Measurements from ENCODE around the gene CAMKK2.
"Not testable (repeated sequence)": the region's sequence is repeated elsewhere in the genome, so short reads cannot be mapped to it uniquely, and the experiment has no call there.

The CAMKK2 gene

DNA sequence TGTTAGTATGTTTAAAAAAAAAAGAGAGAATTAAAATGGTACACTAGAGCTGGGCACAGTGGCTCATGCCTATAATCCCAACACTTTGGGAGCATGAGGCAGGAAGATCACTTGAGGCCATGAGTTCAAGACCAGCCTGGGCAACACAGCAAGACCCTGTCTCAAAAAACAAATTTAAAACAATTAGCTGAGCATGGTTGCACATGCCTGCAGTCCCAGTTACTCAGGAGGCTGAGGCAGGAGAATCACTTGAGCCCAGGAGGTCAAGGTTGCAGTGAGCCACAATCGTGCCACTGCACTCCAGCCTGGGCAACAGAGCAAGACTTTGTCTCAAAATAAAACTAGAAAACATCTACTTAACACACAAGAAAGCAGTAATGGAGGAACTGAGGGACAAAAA, 13.7 kb upstream of the CAMKK2 start:
- not testable (repeated sequence) for H3K27ac ChIP-seq (ENCODE audit: extremely low read depth, low read depth, low read length)

DNA sequence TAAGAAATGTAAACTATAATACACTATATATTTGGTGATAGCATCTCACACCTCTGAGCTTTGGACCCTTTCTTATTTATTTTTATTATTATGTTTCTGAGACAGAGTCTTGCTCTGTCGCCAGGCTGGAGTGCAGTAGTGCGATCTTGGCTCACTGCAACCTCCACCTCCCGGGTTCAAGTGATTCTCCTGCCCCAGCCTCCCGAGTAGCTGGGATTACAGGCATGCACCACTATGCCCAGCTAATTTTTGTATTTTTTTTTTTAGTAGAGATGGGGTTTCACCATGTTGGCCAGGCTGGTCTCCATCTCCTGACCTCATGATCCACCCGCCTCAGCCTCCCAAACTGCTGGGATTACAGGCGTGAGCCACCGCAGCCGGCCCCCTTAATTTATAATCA, 10.9 kb upstream of the CAMKK2 start:
- ChIA-PET CTCF (interaction anchor here (0.6 to 3.5 kb wide), 2 partner anchors 15 to 27 kb away, joined by 3 to 14 read pairs; no protein-coding TSS in a partner anchor), POLR2A (interaction anchor here (1.0 kb wide), 1 partner anchor 22 kb away, joined by 3 read pairs; no protein-coding TSS in a partner anchor)
- H3K27ac ChIP-seq (ENCODE audit: extremely low read depth, low read depth, low read length); H3K4me1 ChIP-seq (ENCODE audit: control insufficient read depth, insufficient read depth, low read length); H3K9me3 ChIP-seq (ENCODE audit: control insufficient read depth, insufficient read depth, low read depth, low read length); H3K4me3 ChIP-seq (ENCODE audit: low read depth, low read length): not testable (repeated sequence)
- H3K36me3 ChIP-seq (ENCODE audit: control insufficient read depth in 2 of 2, insufficient read depth in 1 of 2, low read length in 2 of 2), result peaks cover 34 to 37% of the 10 kb centered on the region in 2 experiments

More for the DNA sequence above, 13.7 kb upstream of the CAMKK2 start:
- H3K9me3 ChIP-seq (ENCODE audit: control insufficient read depth, insufficient read depth, low read depth, low read length); H3K4me3 ChIP-seq (ENCODE audit: low read depth, low read length); H3K4me1 ChIP-seq (ENCODE audit: control insufficient read depth, insufficient read depth, low read length); POLR2A ChIA-PET: not testable (repeated sequence)
- CTCF ChIA-PET, result interaction anchor here (1.1 kb wide), 1 partner anchor 25 kb away, joined by 3 read pairs; no protein-coding TSS in a partner anchor
- peaks cover 42 to 53% of the 10 kb centered on the region in 2 experiments for H3K36me3 ChIP-seq (ENCODE audit: control insufficient read depth in 2 of 2, insufficient read depth in 1 of 2, low read length in 2 of 2)
- TF ChIP-seq ZNF121 (tag by site-specific recombination; IDR thresholded peaks at IDR 0.05), result peak; percentile 87

DNA sequence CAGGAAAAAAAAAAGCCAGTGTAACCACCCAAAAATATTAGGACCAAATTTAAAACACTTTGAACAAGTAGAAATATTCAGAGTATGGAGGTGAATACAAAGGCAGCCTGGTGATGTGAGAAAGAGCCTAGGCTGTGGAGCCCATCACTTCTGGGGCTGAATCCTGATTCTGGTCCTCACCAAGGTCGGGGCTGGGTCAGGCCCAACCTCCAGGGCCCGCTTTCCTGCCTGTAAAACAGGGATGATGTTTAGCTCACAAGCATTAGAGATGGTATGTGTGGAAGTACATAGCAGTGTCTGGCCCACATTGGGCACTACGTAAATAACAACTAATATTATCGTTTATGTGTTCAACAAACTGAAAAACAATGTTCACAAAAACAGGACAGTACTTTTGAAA, 7.8 kb upstream of the CAMKK2 start:
- no peak overlapping the region for H3K4me3 ChIP-seq (ENCODE audit: low read depth, low read length)
- H3K9me3 ChIP-seq (ENCODE audit: control insufficient read depth, insufficient read depth, low read depth, low read length), result no peaks in the 10 kb centered on the region
- H3K36me3 ChIP-seq (ENCODE audit: control insufficient read depth in 2 of 2, insufficient read depth in 1 of 2, low read length in 2 of 2), result peaks cover 12 to 13% of the 10 kb centered on the region in 2 experiments
- H3K4me1 ChIP-seq (ENCODE audit: control insufficient read depth, insufficient read depth, low read length), result no peaks in the 10 kb centered on the region
- H3K27ac ChIP-seq (ENCODE audit: extremely low read depth, low read depth, low read length), result no peak overlapping the region
- CTCF ChIA-PET, result interaction anchor here (0.6 to 3.5 kb wide), 2 partner anchors 30 to 261 kb away, joined by 3 to 14 read pairs; no protein-coding TSS in a partner anchor
- TF ChIP-seq, protein P1, sequence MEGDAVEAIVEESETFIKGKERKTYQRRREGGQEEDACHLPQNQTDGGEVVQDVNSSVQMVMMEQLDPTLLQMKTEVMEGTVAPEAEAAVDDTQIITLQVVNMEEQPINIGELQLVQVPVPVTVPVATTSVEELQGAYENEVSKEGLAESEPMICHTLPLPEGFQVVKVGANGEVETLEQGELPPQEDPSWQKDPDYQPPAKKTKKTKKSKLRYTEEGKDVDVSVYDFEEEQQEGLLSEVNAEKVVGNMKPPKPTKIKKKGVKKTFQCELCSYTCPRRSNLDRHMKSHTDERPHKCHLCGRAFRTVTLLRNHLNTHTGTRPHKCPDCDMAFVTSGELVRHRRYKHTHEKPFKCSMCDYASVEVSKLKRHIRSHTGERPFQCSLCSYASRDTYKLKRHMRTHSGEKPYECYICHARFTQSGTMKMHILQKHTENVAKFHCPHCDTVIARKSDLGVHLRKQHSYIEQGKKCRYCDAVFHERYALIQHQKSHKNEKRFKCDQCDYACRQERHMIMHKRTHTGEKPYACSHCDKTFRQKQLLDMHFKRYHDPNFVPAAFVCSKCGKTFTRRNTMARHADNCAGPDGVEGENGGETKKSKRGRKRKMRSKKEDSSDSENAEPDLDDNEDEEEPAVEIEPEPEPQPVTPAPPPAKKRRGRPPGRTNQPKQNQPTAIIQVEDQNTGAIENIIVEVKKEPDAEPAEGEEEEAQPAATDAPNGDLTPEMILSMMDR (tag by site-specific recombination; IDR thresholded peaks at IDR 0.05), result no peak
- TF ChIP-seq ZNF24 (tag by site-specific recombination; IDR thresholded peaks at IDR 0.05), result no peak
- TF ChIP-seq, protein P2, sequence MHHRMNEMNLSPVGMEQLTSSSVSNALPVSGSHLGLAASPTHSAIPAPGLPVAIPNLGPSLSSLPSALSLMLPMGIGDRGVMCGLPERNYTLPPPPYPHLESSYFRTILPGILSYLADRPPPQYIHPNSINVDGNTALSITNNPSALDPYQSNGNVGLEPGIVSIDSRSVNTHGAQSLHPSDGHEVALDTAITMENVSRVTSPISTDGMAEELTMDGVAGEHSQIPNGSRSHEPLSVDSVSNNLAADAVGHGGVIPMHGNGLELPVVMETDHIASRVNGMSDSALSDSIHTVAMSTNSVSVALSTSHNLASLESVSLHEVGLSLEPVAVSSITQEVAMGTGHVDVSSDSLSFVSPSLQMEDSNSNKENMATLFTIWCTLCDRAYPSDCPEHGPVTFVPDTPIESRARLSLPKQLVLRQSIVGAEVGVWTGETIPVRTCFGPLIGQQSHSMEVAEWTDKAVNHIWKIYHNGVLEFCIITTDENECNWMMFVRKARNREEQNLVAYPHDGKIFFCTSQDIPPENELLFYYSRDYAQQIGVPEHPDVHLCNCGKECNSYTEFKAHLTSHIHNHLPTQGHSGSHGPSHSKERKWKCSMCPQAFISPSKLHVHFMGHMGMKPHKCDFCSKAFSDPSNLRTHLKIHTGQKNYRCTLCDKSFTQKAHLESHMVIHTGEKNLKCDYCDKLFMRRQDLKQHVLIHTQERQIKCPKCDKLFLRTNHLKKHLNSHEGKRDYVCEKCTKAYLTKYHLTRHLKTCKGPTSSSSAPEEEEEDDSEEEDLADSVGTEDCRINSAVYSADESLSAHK (tag by site-specific recombination; IDR thresholded peaks at IDR 0.05), result no peak
- no peak for TF ChIP-seq ZNF830 (tag by site-specific recombination; IDR thresholded peaks at IDR 0.05; ENCODE audit: low read depth)
- no peak for TF ChIP-seq ZNF777 (tag by site-specific recombination; IDR thresholded peaks at IDR 0.05; ENCODE audit: borderline replicate concordance)
- no peak for TF ChIP-seq ZNF621 (tag by site-specific recombination; IDR thresholded peaks at IDR 0.05)
- no peak for TF ChIP-seq ZNF776 (tag by site-specific recombination; IDR thresholded peaks at IDR 0.05; ENCODE audit: borderline replicate concordance)
- TF ChIP-seq, protein P3, sequence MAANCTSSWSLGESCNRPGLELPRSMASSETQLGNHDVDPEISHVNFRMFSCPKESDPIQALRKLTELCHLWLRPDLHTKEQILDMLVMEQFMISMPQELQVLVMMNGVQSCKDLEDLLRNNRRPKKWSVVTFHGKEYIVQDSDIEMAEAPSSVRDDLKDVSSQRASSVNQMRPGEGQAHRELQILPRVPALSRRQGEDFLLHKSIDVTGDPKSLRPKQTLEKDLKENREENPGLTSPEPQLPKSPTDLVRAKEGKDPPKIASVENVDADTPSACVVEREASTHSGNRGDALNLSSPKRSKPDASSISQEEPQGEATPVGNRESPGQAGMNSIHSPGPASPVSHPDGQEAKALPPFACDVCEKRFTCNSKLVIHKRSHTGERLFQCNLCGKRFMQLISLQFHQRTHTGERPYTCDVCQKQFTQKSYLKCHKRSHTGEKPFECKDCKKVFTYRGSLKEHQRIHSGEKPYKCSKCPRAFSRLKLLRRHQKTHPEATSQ (tag by site-specific recombination; IDR thresholded peaks at IDR 0.05), result no peak
- no peak for TF ChIP-seq ZFP41 (tag by site-specific recombination; IDR thresholded peaks at IDR 0.05; ENCODE audit: borderline replicate concordance)
- TF ChIP-seq ZNF133 (tag by site-specific recombination; IDR thresholded peaks at IDR 0.05), result no peak
- TF ChIP-seq, protein P4, sequence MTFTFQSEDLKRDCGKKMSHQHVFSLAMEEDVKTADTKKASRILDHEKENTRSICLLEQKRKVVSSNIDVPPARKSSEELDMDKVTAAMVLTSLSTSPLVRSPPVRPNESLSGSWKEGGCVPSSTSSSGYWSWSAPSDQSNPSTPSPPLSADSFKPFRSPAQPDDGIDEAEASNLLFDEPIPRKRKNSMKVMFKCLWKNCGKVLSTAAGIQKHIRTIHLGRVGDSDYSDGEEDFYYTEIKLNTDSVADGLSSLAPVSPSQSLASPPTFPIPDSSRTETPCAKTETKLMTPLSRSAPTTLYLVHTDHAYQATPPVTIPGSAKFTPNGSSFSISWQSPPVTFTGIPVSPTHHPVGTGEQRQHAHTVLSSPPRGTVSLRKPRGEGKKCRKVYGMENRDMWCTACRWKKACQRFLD (tag by site-specific recombination; IDR thresholded peaks at IDR 0.05), result no peak
- TF ChIP-seq BCL11B (tag by site-specific recombination; IDR thresholded peaks at IDR 0.05; ENCODE audit: low read depth), result no peak
- TF ChIP-seq ZNF629 (tag by site-specific recombination; IDR thresholded peaks at IDR 0.05), result no peak
- TF ChIP-seq KLF16 (tag by site-specific recombination; IDR thresholded peaks at IDR 0.05), result no peak
- TF ChIP-seq YY1 (tag by site-specific recombination; IDR thresholded peaks at IDR 0.05), result no peak
- POLR2A ChIA-PET, result no interaction called here
